Memory B cell (primary cell): ENCODE data around the gene SERP1.

Experiments
- ATAC-seq: fragments of 150-1000 bp; cut with Tn5 transposase; 2 replicates; pipeline ENCODE4 v1.10.0; 2021; ENCODE audit warnings: low read depth, mild to moderate bottlenecking, moderate library complexity
- DNase-seq, 2 donors: peaks; one replicate each; pipeline ENCODE4 v3.0.0; 2022; ENCODE audit warnings: low spot score in 2 of 2
- H3K27ac Mint-ChIP-seq: one replicate; pipeline ENCODE4 v1.8.0; 2022; ENCODE audit warnings: mild to moderate bottlenecking, moderate library complexity, mixed read lengths
- H3K27me3 Mint-ChIP-seq: one replicate; pipeline ENCODE4 v1.8.0; 2022; ENCODE audit warnings: mixed read lengths
- H3K36me3 Mint-ChIP-seq: one replicate; pipeline ENCODE4 v1.8.0; 2022; ENCODE audit warnings: mild to moderate bottlenecking, mixed read lengths
- H3K4me1 Mint-ChIP-seq: one replicate; pipeline ENCODE4 v1.8.0; 2022; ENCODE audit warnings: mixed read lengths
- H3K4me3 Mint-ChIP-seq: one replicate; pipeline ENCODE4 v1.8.0; 2022; ENCODE audit warnings: mild to moderate bottlenecking, moderate library complexity, mixed read lengths
- H3K9me3 Mint-ChIP-seq: one replicate; pipeline ENCODE4 v1.8.0; 2022; ENCODE audit warnings: mixed read lengths

The SERP1 gene

DNA sequence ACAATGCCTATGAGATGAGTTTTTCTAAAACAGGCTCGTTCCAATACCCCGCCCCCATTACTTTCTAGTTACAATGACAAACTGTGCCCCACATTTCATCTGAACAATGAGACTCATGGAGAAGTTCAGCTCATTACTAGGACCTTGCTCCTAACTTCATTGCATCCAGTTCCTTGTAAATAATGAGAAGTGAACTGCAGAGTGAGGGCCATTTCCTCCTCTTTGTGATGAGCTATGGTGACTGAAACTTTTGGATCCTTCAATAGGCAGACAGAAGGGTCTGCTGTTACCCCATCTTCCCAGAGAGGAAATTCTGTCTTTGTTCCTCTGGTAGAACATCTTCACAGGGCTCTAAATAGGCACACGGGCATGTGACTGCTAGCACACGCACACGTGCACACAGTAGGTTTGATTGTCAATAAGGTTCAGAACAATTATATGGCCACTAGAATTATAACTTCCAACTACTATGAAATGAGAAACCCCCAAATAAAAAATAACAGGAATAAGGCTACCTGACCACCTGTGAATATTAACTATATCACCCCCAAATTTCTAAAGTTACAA is 51.8 kb downstream of the SERP1 start:
- DNase-seq, result no peak
- Mint-ChIP-seq H3K4me1 (no peaks in the 10 kb centered on the region), H3K27ac (no peak overlapping the region), H3K9me3 (no peaks in the 10 kb centered on the region), H3K27me3 (no peaks in the 10 kb centered on the region), H3K4me3 (no peak overlapping the region), H3K36me3 (no peaks in the 10 kb centered on the region)
- no peak for ATAC-seq
